H9 (cell line): ENCODE measurements around the gene PKDCC. TPM values are rescaled to one million over a fixed set of nuclear protein-coding genes. Genes with fewer than 3 reads are reported as not detected.

Source experiments
- DNase-seq: peaks from one replicate; pipeline ENCODE4 v3.0.0-alpha.2; 2017
- H2AFZ ChIP-seq: one replicate; pipeline ENCODE4 v1.6.1; 2013; ENCODE audit warnings: mild to moderate bottlenecking, low read length, control low read depth, moderate library complexity
- H2AK5ac ChIP-seq: 2 replicates; pipeline ENCODE4 v1.6.1; 2013; ENCODE audit warnings: low read length, control low read depth, mixed read lengths; ENCODE audit not compliant: insufficient read length
- H2BK120ac ChIP-seq: one replicate; pipeline ENCODE4 v1.6.1; 2013; ENCODE audit warnings: low read depth, mild to moderate bottlenecking, low read length, control low read depth, inconsistent platforms; ENCODE audit not compliant: poor library complexity, severe bottlenecking
- H2BK12ac ChIP-seq: 2 replicates; pipeline ENCODE4 v1.6.1; 2013; ENCODE audit warnings: low read length, control low read depth, mixed read lengths, low read depth; ENCODE audit not compliant: insufficient read length
- H2BK15ac ChIP-seq: 2 replicates; pipeline ENCODE4 v1.6.1; 2013; ENCODE audit warnings: low read depth, low read length, control low read depth
- H2BK20ac ChIP-seq: one replicate; pipeline ENCODE4 v1.6.1; 2013; ENCODE audit warnings: low read depth, mild to moderate bottlenecking, low read length, control low read depth, inconsistent platforms; ENCODE audit not compliant: poor library complexity, severe bottlenecking
- H2BK5ac ChIP-seq: 2 replicates; pipeline ENCODE4 v1.6.1; 2013; ENCODE audit warnings: low read length, control low read depth, mixed read lengths; ENCODE audit not compliant: insufficient read length
- H3K14ac ChIP-seq: 2 replicates; pipeline ENCODE4 v1.6.1; 2013; ENCODE audit warnings: low read length, control low read depth; ENCODE audit not compliant: insufficient read depth
- H3K18ac ChIP-seq: 2 replicates; pipeline ENCODE4 v1.6.1; 2013; ENCODE audit warnings: low read depth, mild to moderate bottlenecking, mixed read lengths, low read length, control low read depth; ENCODE audit not compliant: insufficient read length
- H3K23ac ChIP-seq: 2 replicates; pipeline ENCODE4 v1.6.1; 2013; ENCODE audit warnings: low read length, control low read depth, mixed read lengths, low read depth; ENCODE audit not compliant: insufficient read length
- H3K23me2 ChIP-seq: 2 replicates; pipeline ENCODE4 v1.6.1; 2013; ENCODE audit warnings: low read depth, mild to moderate bottlenecking, mixed read lengths, low read length, control low read depth; ENCODE audit not compliant: insufficient read length, poor library complexity, severe bottlenecking
- H3K27ac ChIP-seq: 2 replicates; pipeline ENCODE4 v1.5.1; 2013; ENCODE audit warnings: low read length, control low read depth, mixed read lengths, low read depth; ENCODE audit not compliant: insufficient read length
- H3K27me3 ChIP-seq: 2 replicates; pipeline ENCODE4 v1.6.1; 2013; ENCODE audit warnings: low read length, control low read depth, inconsistent platforms; ENCODE audit not compliant: insufficient read depth
- H3K4ac ChIP-seq: 2 replicates; pipeline ENCODE4 v1.6.1; 2013; ENCODE audit warnings: low read depth, mild to moderate bottlenecking, control low read depth, inconsistent platforms, low read length, moderate library complexity
- H3K4me1 ChIP-seq: 2 replicates; pipeline ENCODE4 v1.6.1; 2013; ENCODE audit warnings: low read length, control low read depth, inconsistent platforms; ENCODE audit not compliant: insufficient read depth
- H3K4me2 ChIP-seq: 2 replicates; pipeline ENCODE4 v1.6.1; 2013; ENCODE audit warnings: low read length, control low read depth, mixed read lengths; ENCODE audit not compliant: insufficient read length, insufficient read depth
- H3K56ac ChIP-seq: 2 replicates; pipeline ENCODE4 v1.6.1; 2013; ENCODE audit warnings: low read depth, mild to moderate bottlenecking, mixed read lengths, low read length, control low read depth; ENCODE audit not compliant: insufficient read length
- H3K79me1 ChIP-seq: 2 replicates; pipeline ENCODE4 v1.6.1; 2013; ENCODE audit warnings: low read depth, mild to moderate bottlenecking, moderate library complexity, low read length, control low read depth, inconsistent platforms; ENCODE audit not compliant: insufficient read depth, poor library complexity, severe bottlenecking
- H3K79me2 ChIP-seq: 2 replicates; pipeline ENCODE4 v1.6.1; 2013; ENCODE audit warnings: low read length, control low read depth, inconsistent platforms; ENCODE audit not compliant: insufficient read depth
- H3K9ac ChIP-seq: 2 replicates; pipeline ENCODE4 v1.6.1; 2013; ENCODE audit warnings: low read length, control low read depth, mixed read lengths; ENCODE audit not compliant: insufficient read length; ENCODE audit errors: extremely low read depth
- H3K9me3 ChIP-seq: one replicate; pipeline ENCODE4 v1.6.1; 2013; ENCODE audit warnings: low read depth, low read length, inconsistent platforms; ENCODE audit not compliant: control insufficient read depth
- H3T11ph ChIP-seq: one replicate; pipeline ENCODE4 v1.6.1; 2013; ENCODE audit warnings: mild to moderate bottlenecking, low read length, control low read depth, inconsistent platforms
- H4K20me1 ChIP-seq: one replicate; pipeline ENCODE4 v1.6.1; 2013; ENCODE audit not compliant: control insufficient read depth, insufficient read length, insufficient read depth
- H4K5ac ChIP-seq: 2 replicates; pipeline ENCODE4 v1.6.1; 2013; ENCODE audit warnings: low read depth, mild to moderate bottlenecking, mixed read lengths, low read length, control low read depth; ENCODE audit not compliant: insufficient read length
- H4K8ac ChIP-seq: replicated peaks from 2 replicates; pipeline ENCODE4 v1.6.1; 2013; ENCODE audit warnings: low read length, control low read depth, mixed read lengths, low read depth; ENCODE audit not compliant: insufficient read length
- H4K91ac ChIP-seq: 2 replicates; pipeline ENCODE4 v1.6.1; 2013; ENCODE audit warnings: low read depth, mild to moderate bottlenecking, moderate library complexity, mixed read lengths, low read length, control low read depth; ENCODE audit not compliant: insufficient read length
- H3K27ac Mint-ChIP-seq, 3 experiments: 2 replicates in 2 of 3; 3 replicates in 1 of 3; pipeline ENCODE4 v1.8.0; 2020 to 2021; ENCODE audit warnings: mixed read lengths in 3 of 3, mild to moderate bottlenecking in 1 of 3, moderate library complexity in 1 of 3
- H3K27me3 Mint-ChIP-seq: 2 replicates; pipeline ENCODE4 v1.8.0; 2021; ENCODE audit warnings: low read depth, mild to moderate bottlenecking, moderate library complexity, mixed read lengths
- H3K36me3 Mint-ChIP-seq, 3 experiments: 2 replicates in 2 of 3; 3 replicates in 1 of 3; pipeline ENCODE4 v1.8.0; 2020 to 2021; ENCODE audit warnings: low read depth in 3 of 3, mixed read lengths in 3 of 3; ENCODE audit not compliant: insufficient read depth in 1 of 3
- H3K4me1 Mint-ChIP-seq, 2 experiments: 2 replicates each; pipeline ENCODE4 v1.8.0; 2020; ENCODE audit warnings: mixed read lengths in 2 of 2
- H3K4me3 Mint-ChIP-seq, 2 experiments: 2 replicates in 1 of 2; 3 replicates in 1 of 2; pipeline ENCODE4 v1.8.0; 2020 to 2021; ENCODE audit warnings: mild to moderate bottlenecking in 2 of 2, mixed read lengths in 2 of 2, moderate library complexity in 1 of 2
- H3K9me3 Mint-ChIP-seq, 2 experiments: 2 replicates in 1 of 2; 3 replicates in 1 of 2; pipeline ENCODE4 v1.8.0; 2020; ENCODE audit warnings: mild to moderate bottlenecking in 2 of 2, mixed read lengths in 2 of 2, moderate library complexity in 1 of 2
- WGBS: extraction: QIAGEN DNeasy Blood & Tissue Kit; methylation state at CpG from one replicate; pipeline ENCODE4 v1.1.7; 2013; ENCODE audit warnings: missing lambda C conversion rate, low lambda C conversion rate, mixed read lengths; ENCODE audit not compliant: insufficient read length; ENCODE audit errors: extremely low coverage; 5-methylcytosine and 5-hydroxymethylcytosine counted together
- total RNA-seq: library from RNA; stranded (reverse); gene quantifications from 2 replicates; pipeline ENCODE4 v1.2.1, GENCODE V29; 2021
- TF ChIP-seq, protein P1 (sequence below): fragments of 200-600 bp; sonication (generic); conservative IDR thresholded peaks from 3 replicates; pipeline ENCODE4 v1.8.0; 2021; ENCODE audit warnings: antibody characterized with exemption, mild to moderate bottlenecking

The PKDCC gene
- total RNA-seq, 1 experiment from 2014 or later, result 134 TPM

GRCh38 chr2:42036940-42037339, 10.9 kb upstream of the PKDCC start:
- Histone ChIP-seq H2BK20ac (no peak overlapping the region), H3K79me1 (no peaks in the 10 kb centered on the region), H2AFZ (no peak overlapping the region), H2BK12ac (no peak overlapping the region), H2BK15ac (no peak overlapping the region), H2BK5ac (no peak overlapping the region), H2AK5ac (no peak overlapping the region), H3K14ac (no peak overlapping the region), H3K4me1 (peaks cover 5% of the 10 kb centered on the region; the same call in 1 of the 2 replicates), H3K56ac (no peak overlapping the region), H3K9me3 (no peaks in the 10 kb centered on the region), H3K4me2 (no peak overlapping the region), H3K27ac (no peak overlapping the region), H4K8ac (no peak overlapping the region), H4K5ac (no peak overlapping the region), H3K23ac (no peak overlapping the region), H4K20me1 (no peaks in the 10 kb centered on the region), H4K91ac (no peak overlapping the region), H3K23me2 (no peaks in the 10 kb centered on the region), H3K79me2 (no peaks in the 10 kb centered on the region), H3K4ac (no peak overlapping the region), H3K9ac (no peak overlapping the region), H3K27me3 (no peaks in the 10 kb centered on the region), H3K18ac (no peak overlapping the region), H3T11ph (no peak overlapping the region), H2BK120ac (no peak overlapping the region)
- Mint-ChIP-seq H3K36me3 (peaks cover 2 to 4% (median 3%) of the 10 kb centered on the region in 3 experiments; a peak in 3 of 7 replicates), H3K27ac (no peak overlapping the region), H3K27me3 (peaks cover under 1% of the 10 kb centered on the region), H3K4me3 (no peak overlapping the region), H3K9me3 (peaks cover 0 to 3% of the 10 kb centered on the region in 2 experiments; a peak in 3 of 5 replicates), H3K4me1 (peaks cover 33 to 36% of the 10 kb centered on the region in 2 experiments)
- no CpG with 5 or more reads among the region's 8 CpGs for WGBS
- DNase-seq, result no peak
- TF ChIP-seq, protein P1, sequence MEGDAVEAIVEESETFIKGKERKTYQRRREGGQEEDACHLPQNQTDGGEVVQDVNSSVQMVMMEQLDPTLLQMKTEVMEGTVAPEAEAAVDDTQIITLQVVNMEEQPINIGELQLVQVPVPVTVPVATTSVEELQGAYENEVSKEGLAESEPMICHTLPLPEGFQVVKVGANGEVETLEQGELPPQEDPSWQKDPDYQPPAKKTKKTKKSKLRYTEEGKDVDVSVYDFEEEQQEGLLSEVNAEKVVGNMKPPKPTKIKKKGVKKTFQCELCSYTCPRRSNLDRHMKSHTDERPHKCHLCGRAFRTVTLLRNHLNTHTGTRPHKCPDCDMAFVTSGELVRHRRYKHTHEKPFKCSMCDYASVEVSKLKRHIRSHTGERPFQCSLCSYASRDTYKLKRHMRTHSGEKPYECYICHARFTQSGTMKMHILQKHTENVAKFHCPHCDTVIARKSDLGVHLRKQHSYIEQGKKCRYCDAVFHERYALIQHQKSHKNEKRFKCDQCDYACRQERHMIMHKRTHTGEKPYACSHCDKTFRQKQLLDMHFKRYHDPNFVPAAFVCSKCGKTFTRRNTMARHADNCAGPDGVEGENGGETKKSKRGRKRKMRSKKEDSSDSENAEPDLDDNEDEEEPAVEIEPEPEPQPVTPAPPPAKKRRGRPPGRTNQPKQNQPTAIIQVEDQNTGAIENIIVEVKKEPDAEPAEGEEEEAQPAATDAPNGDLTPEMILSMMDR, result no peak
